ENCODE measurements around the gene ACSS1. TPM values are rescaled to one million over a fixed set of nuclear protein-coding genes. Genes with fewer than 3 reads are reported as not detected.

ACSS1 gene
- total and polyA plus RNA-seq, 7 donors = 20.1 to 41.0 (median 27.1) TPM

DNA sequence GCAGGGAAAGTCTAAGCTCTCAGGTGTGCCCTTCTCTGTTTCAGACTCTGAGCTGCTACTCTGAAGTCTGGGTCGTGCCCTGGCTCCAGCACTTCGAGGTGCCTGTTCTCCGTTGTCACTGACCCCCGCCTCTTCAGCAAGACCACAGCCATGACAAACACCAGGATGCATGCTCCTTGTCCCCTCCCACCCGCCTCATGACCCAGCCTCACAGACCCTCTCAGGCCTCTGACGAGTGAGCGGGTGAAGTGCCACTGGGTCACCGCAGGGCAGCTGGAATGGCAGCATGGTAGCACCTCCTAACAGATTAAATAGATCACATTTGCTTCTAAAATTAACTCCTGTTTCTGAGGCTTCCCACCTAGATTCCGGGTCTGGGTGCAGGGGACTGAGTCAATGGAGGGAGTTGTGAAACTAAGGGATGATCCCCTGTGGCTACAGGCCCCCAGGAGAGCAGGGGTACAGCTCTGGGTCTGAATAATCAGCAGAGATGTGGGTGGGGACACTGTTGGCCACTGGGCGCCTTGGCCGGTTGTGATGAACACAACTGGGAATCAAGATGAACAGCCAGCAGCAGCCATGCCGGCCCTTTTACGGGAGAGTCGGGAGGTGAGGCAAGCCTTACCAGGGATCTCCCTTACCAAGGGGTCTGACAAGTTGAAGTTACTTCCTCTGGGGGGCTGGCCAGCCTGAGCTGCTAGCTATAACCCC is 98.2 kb downstream of the ACSS1 start:
- DNase-seq = peak; percentile 59

DNA sequence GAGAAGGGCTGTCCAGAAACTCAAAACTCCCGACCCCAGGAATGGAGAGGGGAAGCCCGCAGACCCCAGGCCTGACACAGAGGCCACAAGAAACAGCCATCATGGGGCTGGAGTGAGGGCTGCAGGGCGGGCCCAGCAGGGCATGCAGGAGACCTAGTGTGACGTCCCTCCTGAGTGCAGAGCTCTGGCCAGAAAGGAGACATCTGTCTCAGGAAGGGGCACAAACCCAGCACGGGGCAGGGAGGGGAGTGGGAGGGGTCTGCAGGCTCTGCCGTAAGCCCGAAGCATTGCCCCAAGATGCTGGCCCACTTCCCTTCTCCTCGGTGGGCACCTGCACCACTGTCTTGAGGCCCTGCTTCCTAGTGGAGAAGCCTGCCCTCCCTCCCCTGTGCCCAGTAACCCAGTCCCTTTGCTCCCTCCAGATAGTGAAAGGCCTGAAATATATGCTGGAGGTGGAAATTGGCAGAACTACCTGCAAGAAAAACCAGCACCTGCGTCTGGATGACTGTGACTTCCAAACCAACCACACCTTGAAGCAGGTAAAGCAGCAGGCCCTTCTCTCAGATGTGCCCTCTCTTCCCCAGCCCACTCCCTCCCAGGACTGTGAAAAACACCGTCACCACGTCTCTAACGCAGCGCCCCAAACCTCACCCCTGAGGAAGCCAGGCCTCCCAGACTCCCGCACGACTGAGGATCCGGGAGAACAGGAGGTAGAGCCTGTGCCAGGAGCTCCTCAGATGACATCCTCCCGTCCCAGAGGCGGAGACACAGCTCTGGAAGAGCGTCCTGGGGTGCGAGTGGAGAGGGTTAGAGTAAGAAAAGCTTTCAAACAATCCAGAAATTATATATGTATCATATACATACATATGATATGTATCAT is 99.2 kb downstream of the ACSS1 start:
- intact Hi-C loops (cut with DNase I) = no loop called here
- H3K4me1 ChIP-seq = no peaks in the 10 kb centered on the region
- no peaks in the 10 kb centered on the region for H3K27me3 ChIP-seq
- TF ChIP-seq, protein P1, sequence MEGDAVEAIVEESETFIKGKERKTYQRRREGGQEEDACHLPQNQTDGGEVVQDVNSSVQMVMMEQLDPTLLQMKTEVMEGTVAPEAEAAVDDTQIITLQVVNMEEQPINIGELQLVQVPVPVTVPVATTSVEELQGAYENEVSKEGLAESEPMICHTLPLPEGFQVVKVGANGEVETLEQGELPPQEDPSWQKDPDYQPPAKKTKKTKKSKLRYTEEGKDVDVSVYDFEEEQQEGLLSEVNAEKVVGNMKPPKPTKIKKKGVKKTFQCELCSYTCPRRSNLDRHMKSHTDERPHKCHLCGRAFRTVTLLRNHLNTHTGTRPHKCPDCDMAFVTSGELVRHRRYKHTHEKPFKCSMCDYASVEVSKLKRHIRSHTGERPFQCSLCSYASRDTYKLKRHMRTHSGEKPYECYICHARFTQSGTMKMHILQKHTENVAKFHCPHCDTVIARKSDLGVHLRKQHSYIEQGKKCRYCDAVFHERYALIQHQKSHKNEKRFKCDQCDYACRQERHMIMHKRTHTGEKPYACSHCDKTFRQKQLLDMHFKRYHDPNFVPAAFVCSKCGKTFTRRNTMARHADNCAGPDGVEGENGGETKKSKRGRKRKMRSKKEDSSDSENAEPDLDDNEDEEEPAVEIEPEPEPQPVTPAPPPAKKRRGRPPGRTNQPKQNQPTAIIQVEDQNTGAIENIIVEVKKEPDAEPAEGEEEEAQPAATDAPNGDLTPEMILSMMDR (IDR thresholded peaks at IDR 0.05) = no peak
- no peak for TF ChIP-seq EP300 (IDR thresholded peaks at IDR 0.05)
- no peak for TF ChIP-seq POLR2A (IDR thresholded peaks at IDR 0.05)
- no peak for TF ChIP-seq POLR2AphosphoS5 (IDR thresholded peaks at IDR 0.05)
- WGBS, 2 donors = 87 to 88% methylated on average over 20 of the region's 20 CpGs
- DNase-seq = peak; percentile 52
- no peak overlapping the region for H3K27ac ChIP-seq
- H3K9me3 ChIP-seq = no peaks in the 10 kb centered on the region
- no peak overlapping the region for H3K4me3 ChIP-seq
- H3K36me3 ChIP-seq = peaks cover 10 to 70% (median 40%) of the 10 kb centered on the region in 4 donors

More for the DNA sequence above, 98.2 kb downstream of the ACSS1 start:
- H3K36me3 ChIP-seq = peaks cover 17 to 79% (median 47%) of the 10 kb centered on the region in 4 donors
- intact Hi-C loops (cut with DNase I) = no loop called here
- 92% methylated on average over 14 of the region's 14 CpGs for WGBS, 2 donors
- no peaks in the 10 kb centered on the region for H3K27me3 ChIP-seq
- no peaks in the 10 kb centered on the region for H3K9me3 ChIP-seq
- no peaks in the 10 kb centered on the region for H3K4me1 ChIP-seq
- no peak overlapping the region for H3K4me3 ChIP-seq
- H3K27ac ChIP-seq = no peak overlapping the region
- TF ChIP-seq EP300 (IDR thresholded peaks at IDR 0.05) (no peak), POLR2A (IDR thresholded peaks at IDR 0.05) (no peak), POLR2AphosphoS5 (IDR thresholded peaks at IDR 0.05) (no peak)
- TF ChIP-seq, protein P1 (IDR thresholded peaks at IDR 0.05) = no peak

DNA sequence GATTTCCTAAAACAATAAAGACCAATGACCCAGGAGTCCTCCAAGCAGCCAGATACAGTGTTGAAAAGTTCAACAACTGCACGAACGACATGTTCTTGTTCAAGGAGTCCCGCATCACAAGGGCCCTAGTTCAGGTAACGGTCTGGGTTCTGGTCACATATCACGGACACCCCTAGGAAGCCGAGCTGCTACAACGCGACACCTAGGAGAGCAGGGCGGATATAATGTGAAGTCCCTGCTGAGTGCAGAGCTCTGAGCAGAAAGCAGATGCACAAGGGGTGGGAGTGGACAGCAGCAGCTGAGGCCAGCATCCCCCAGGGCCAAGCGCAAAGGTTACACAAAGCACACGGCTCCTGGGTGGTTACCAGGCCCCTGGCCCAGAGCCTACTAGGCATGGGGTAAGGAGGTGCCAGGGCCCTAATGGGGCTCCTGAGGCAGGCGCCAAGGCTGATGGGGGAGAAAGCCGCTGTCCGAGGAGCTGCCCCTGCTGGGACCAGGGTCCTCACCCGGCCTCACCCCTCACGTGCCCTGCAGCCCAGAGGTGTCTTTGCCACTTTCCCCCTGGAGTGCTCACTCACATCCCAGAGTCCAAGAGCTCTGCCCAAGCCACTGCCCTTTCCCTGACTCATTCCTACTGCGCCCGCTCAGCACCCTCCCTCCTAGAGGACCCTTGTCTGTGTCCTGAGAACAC is 100.5 kb downstream of the ACSS1 start:
- DNase-seq = peak; percentile 59
- Histone ChIP-seq H3K4me3 (no peak overlapping the region), H3K36me3 (peaks cover 0 to 57% (median 28%) of the 10 kb centered on the region in 4 donors), H3K27ac (no peak overlapping the region), H3K27me3 (no peaks in the 10 kb centered on the region), H3K4me1 (no peaks in the 10 kb centered on the region), H3K9me3 (no peaks in the 10 kb centered on the region)
- TF ChIP-seq POLR2AphosphoS5 (IDR thresholded peaks at IDR 0.05) (no peak), EP300 (IDR thresholded peaks at IDR 0.05) (no peak), POLR2A (IDR thresholded peaks at IDR 0.05) (no peak)
- TF ChIP-seq, protein P1 (IDR thresholded peaks at IDR 0.05) = no peak
- intact Hi-C loops (cut with DNase I) = no loop called here
- 95% methylated on average over 18 of the region's 18 CpGs for WGBS, 2 donors

Small RNA genes within 50 kb of the gene (small RNA-seq; reads per million reads assigned to genes)
- gene RNU6-1257P = 0 reads per million in 3 donors

Other genes with a start within 250 kb of the ACSS1 start
- 1 to 10 TPM in 1 of 4 donors, under 1 TPM in 2, not detected in 1; 0.66 to 3.5 (median 0.71) TPM for gene CST7, start 108.9 kb downstream of the ACSS1 start, total RNA-seq
- 10 to 100 TPM in 1 of 3 donors, 1 to 10 TPM in 2; 3.9 to 10.4 (median 4.2) TPM for gene CST7, start 108.9 kb downstream of the ACSS1 start, polyA plus RNA-seq
- gene APMAP, start 65.4 kb downstream of the ACSS1 start, total RNA-seq = 10 to 100 TPM; 22.7 to 35.3 (median 28.9) TPM
- 10 to 100 TPM in 2 of 3 donors, 1 to 10 TPM in 1; 9.6 to 55.8 (median 25.2) TPM for gene APMAP, start 65.4 kb downstream of the ACSS1 start, polyA plus RNA-seq
- not detected for gene VSX1, start 24.0 kb upstream of the ACSS1 start, total RNA-seq
- under 1 TPM in 1 of 3 donors, not detected in 2; 0.03 TPM for gene VSX1, start 24.0 kb upstream of the ACSS1 start, polyA plus RNA-seq
- 10 to 100 TPM; 26.0 to 48.2 (median 37.2) TPM for gene ENTPD6, start 137.6 kb upstream of the ACSS1 start, total RNA-seq
- 100 to 1,000 TPM in 1 of 3 donors, 10 to 100 TPM in 2; 33.0 to 117 (median 48.6) TPM for gene ENTPD6, start 137.6 kb upstream of the ACSS1 start, polyA plus RNA-seq
- gene PYGB, start 189.9 kb upstream of the ACSS1 start, total RNA-seq = 100 to 1,000 TPM; 147 to 317 (median 226) TPM
- 100 to 1,000 TPM in 2 of 3 donors, 10 to 100 TPM in 1; 45.6 to 198 (median 163) TPM for gene PYGB, start 189.9 kb upstream of the ACSS1 start, polyA plus RNA-seq